Spleen (tissue), 11 donors: ENCODE data around the gene RHOBTB3. TPM values are rescaled to one million over a fixed set of nuclear protein-coding genes. Genes with fewer than 3 reads are reported as not detected.

ENCODE experiments used
- DNase-seq: peaks from one replicate; pipeline ENCODE4 v3.0.0-alpha.2; 2020
- H3K27ac ChIP-seq, 8 donors: fragments of 200-600 bp; sonication (generic) in 7 of 8; 1 replicate in 4 of 8; 2 replicates in 4 of 8; pipeline versions ENCODE4 v1.5.0 to v1.8.0; 2016 to 2021; ENCODE audit warnings: inconsistent platforms in 4 of 8, mild to moderate bottlenecking in 4 of 8, moderate library complexity in 1 of 8
- H3K27me3 ChIP-seq, 7 donors: fragments of 200-600 bp; sonication (generic) in 6 of 7; replicated peaks in 1 of 7; 1 replicate in 4 of 7; 2 replicates in 3 of 7; pipeline versions ENCODE4 v1.5.0 to v1.8.0; 2016 to 2021; ENCODE audit warnings: inconsistent platforms in 3 of 7, mild to moderate bottlenecking in 1 of 7
- H3K36me3 ChIP-seq, 6 donors: fragments of 200-600 bp; sonication (generic) in 5 of 6; 1 replicate in 4 of 6; 2 replicates in 2 of 6; pipeline versions ENCODE4 v1.5.0 to v1.8.0; 2016 to 2021; ENCODE audit warnings: inconsistent platforms in 2 of 6
- H3K4me1 ChIP-seq, 6 donors: fragments of 200-600 bp; sonication (generic) in 5 of 6; 1 replicate in 3 of 6; 2 replicates in 3 of 6; pipeline versions ENCODE4 v1.5.0 to v1.8.0; 2016 to 2021; ENCODE audit warnings: inconsistent platforms in 3 of 6
- H3K4me3 ChIP-seq, 8 donors: fragments of 200-600 bp; sonication (generic) in 7 of 8; 1 replicate in 4 of 8; 2 replicates in 4 of 8; pipeline versions ENCODE4 v1.5.0 to v1.8.0; 2016 to 2021; ENCODE audit warnings: inconsistent platforms in 4 of 8, mild to moderate bottlenecking in 4 of 8, moderate library complexity in 2 of 8
- H3K9me3 ChIP-seq, 8 donors: fragments of 200-600 bp; sonication (generic) in 7 of 8; 1 replicate in 4 of 8; 2 replicates in 4 of 8; pipeline versions ENCODE4 v1.5.0 to v1.8.0; 2016 to 2021; ENCODE audit warnings: inconsistent platforms in 4 of 8
- CTCF ChIP-seq, 11 experiments: fragments of 200-600 bp in 7 of 11; fragments of 450-650 bp in 4 of 11; sonication (generic) in 4 of 11; IDR thresholded peaks in 8 of 11; conservative IDR thresholded peaks in 3 of 11; 1 replicate in 7 of 11; 2 replicates in 4 of 11; pipeline versions ENCODE4 v1.4.0 to v1.8.0; 2016 to 2021; ENCODE audit warnings: antibody characterized with exemption in 11 of 11, inconsistent platforms in 4 of 11, mild to moderate bottlenecking in 1 of 11
- POLR2A ChIP-seq, 3 donors: fragments of 450-650 bp; IDR thresholded peaks; one replicate each; pipeline ENCODE4 v1.5.1; 2017; ENCODE audit warnings: antibody characterized with exemption in 3 of 3, mild to moderate bottlenecking in 1 of 3
- POLR2AphosphoS5 ChIP-seq, 3 donors: sonication (generic); formaldehyde crosslinking; IDR thresholded peaks; one replicate each; pipeline ENCODE4 v1.5.1; 2017; ENCODE audit warnings: antibody characterized with exemption in 3 of 3
- WGBS, 5 donors: extraction: QIAGEN DNeasy Blood & Tissue Kit in 3 of 5; methylation state at CpG; one replicate each; pipeline versions ENCODE4 v1.1.5 to v1.1.7; 2013 to 2018; 5-methylcytosine and 5-hydroxymethylcytosine counted together
- intact Hi-C: fragments of 100-400 bp; cut with DNase I; formaldehyde crosslinking; loops from one replicate; pipeline ENCODE4 v1.15.0; 2023; ENCODE audit warnings: low total_unique reads
- polyA plus RNA-seq, 3 donors: library from polyadenylated mRNA; stranded (reverse); fragments of 200-250 nt; gene quantifications; one replicate each; pipeline ENCODE4 v1.2.1, GENCODE V29; 2013
- total RNA-seq, 7 donors: library from RNA; depleted of rRNA in 3 of 7; stranded (reverse); fragments of >200 nt in 3 of 7; fragmentation: NEBNext Ultra II Directional in 4 of 7; extraction: Animal tissue kit (Norgen Biotek cat#: 25700) in 4 of 7; gene quantifications; one replicate each; pipeline versions ENCODE4 v1.1.0 to v1.2.1, GENCODE V29; 2016 to 2021
- donor health status: healthy with polysubstance abuse.
- donor health status: DM: no; HTN: no; CAD: no; lungs with moderate emphysema.
- donor health status: DM: no; HTN: no; CAD: no.
- donor health status: Bipolar disorder and iron deficiency.
- donor health status: healthy.
- donor health status: DM: no; HTN: no; CAD: no.
- donor health status: DM: yes; HTN: yes; CAD: no.

The RHOBTB3 gene
- total and polyA plus RNA-seq, 10 donors, result 4.5 to 71.1 (median 38.4) TPM

GRCh38 chr5:95826949-95827891 is 96.1 kb downstream of the RHOBTB3 start:
- WGBS, 5 donors, result 71 to 89% (median 79%) methylated on average over 10 of the region's 10 CpGs
- H3K27me3 ChIP-seq, result no peaks in the 10 kb centered on the region
- no peak overlapping the region for H3K4me3 ChIP-seq
- H3K9me3 ChIP-seq, result no peaks in the 10 kb centered on the region
- no peak for DNase-seq
- intact Hi-C loops, result no loop called here
- H3K36me3 ChIP-seq, result no peaks in the 10 kb centered on the region
- no peak for TF ChIP-seq CTCF (IDR thresholded peaks at IDR 0.05 in 8 of 11, conservative IDR thresholded peaks at IDR 0.05 in 3 of 11)
- TF ChIP-seq POLR2A (IDR thresholded peaks at IDR 0.05), result no peak
- TF ChIP-seq POLR2AphosphoS5 (IDR thresholded peaks at IDR 0.05), result no peak
- H3K27ac ChIP-seq, result peak overlapping the region in 5 of 8 donors; percentile 8 to 96 (median 13)
- peaks cover 18 to 65% (median 32%) of the 10 kb centered on the region in 6 donors for H3K4me1 ChIP-seq

GRCh38 chr5:95827892-95828246 is 96.7 kb downstream of the RHOBTB3 start:
- DNase-seq, result no peak
- no peaks in the 10 kb centered on the region for H3K36me3 ChIP-seq
- TF ChIP-seq CTCF (IDR thresholded peaks at IDR 0.05 in 8 of 11, conservative IDR thresholded peaks at IDR 0.05 in 3 of 11) (no peak), POLR2AphosphoS5 (IDR thresholded peaks at IDR 0.05) (no peak), POLR2A (IDR thresholded peaks at IDR 0.05) (no peak)
- H3K4me1 ChIP-seq, result peaks cover 18 to 68% (median 32%) of the 10 kb centered on the region in 6 donors
- WGBS, 5 donors, result 36 to 72% (median 55%) methylated on average over 3 of the region's 3 CpGs
- no peaks in the 10 kb centered on the region for H3K9me3 ChIP-seq
- no peak overlapping the region for H3K4me3 ChIP-seq
- no peaks in the 10 kb centered on the region for H3K27me3 ChIP-seq
- H3K27ac ChIP-seq, result peak overlapping the region in 4 of 8 donors; percentile 8 to 96 (median 20)
- intact Hi-C loops, result no loop called here

- intact Hi-C loops, result no loop called here
- H3K9me3 ChIP-seq, result no peaks in the 10 kb centered on the region
- WGBS, 5 donors, result 91 to 98% (median 96%) methylated on average over 2 of the region's 2 CpGs
These were observed 99.1 kb downstream of the RHOBTB3 start for GRCh38 chr5:95830226-95830625.

More at GRCh38 chr5:95830226-95830625, 99.1 kb downstream of the RHOBTB3 start:
- H3K4me3 ChIP-seq, result no peak overlapping the region
- no peaks in the 10 kb centered on the region for H3K36me3 ChIP-seq
- TF ChIP-seq POLR2A (IDR thresholded peaks at IDR 0.05), result no peak
- no peak for TF ChIP-seq POLR2AphosphoS5 (IDR thresholded peaks at IDR 0.05)
- no peak for TF ChIP-seq CTCF (IDR thresholded peaks at IDR 0.05 in 8 of 11, conservative IDR thresholded peaks at IDR 0.05 in 3 of 11)
- no peak for DNase-seq
- H3K4me1 ChIP-seq, result peaks cover 7 to 66% (median 28%) of the 10 kb centered on the region in 6 donors
- no peak overlapping the region for H3K27ac ChIP-seq
- H3K27me3 ChIP-seq, result no peaks in the 10 kb centered on the region
